Measurements from ENCODE around the gene BMI1.

DNA sequence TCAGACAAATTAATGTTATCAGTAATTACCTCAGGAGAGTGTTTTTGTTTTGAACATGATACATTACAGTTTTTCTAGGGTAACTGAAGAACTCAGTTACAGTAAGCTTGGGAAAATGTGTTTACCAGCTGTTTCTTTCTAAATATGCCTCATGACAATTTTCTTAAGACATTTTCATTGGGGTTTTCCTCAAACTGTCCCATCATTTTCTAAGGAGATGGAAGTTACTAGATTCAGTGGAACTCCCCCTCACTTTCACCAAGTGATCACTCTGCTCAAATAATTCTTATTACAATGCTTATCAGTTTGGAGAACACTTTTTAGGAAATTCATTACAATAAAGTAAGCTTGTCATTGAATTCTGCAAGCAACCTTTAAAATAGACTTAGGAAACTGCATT, 18.0 kb downstream of the BMI1 start:
- TF ChIP-seq, protein P1, sequence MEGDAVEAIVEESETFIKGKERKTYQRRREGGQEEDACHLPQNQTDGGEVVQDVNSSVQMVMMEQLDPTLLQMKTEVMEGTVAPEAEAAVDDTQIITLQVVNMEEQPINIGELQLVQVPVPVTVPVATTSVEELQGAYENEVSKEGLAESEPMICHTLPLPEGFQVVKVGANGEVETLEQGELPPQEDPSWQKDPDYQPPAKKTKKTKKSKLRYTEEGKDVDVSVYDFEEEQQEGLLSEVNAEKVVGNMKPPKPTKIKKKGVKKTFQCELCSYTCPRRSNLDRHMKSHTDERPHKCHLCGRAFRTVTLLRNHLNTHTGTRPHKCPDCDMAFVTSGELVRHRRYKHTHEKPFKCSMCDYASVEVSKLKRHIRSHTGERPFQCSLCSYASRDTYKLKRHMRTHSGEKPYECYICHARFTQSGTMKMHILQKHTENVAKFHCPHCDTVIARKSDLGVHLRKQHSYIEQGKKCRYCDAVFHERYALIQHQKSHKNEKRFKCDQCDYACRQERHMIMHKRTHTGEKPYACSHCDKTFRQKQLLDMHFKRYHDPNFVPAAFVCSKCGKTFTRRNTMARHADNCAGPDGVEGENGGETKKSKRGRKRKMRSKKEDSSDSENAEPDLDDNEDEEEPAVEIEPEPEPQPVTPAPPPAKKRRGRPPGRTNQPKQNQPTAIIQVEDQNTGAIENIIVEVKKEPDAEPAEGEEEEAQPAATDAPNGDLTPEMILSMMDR (IDR thresholded peaks at IDR 0.05): no peak
- no peak for TF ChIP-seq POLR2A (IDR thresholded peaks at IDR 0.05)
